Uterus (tissue), 4 donors: ENCODE data around the gene PDZD4. TPM values are rescaled to one million over a fixed set of nuclear protein-coding genes. Genes with fewer than 3 reads are reported as not detected.

ENCODE experiments used
- DNase-seq, 2 donors: peaks; one replicate each; pipeline ENCODE4 v3.0.0-alpha.2; 2019 to 2020
- H3K27ac ChIP-seq, 2 donors: fragments of 200-600 bp; sonication (generic); 1 replicate in 1 of 2; 2 replicates in 1 of 2; pipeline ENCODE4 v1.5.1; 2016 to 2018
- H3K27me3 ChIP-seq, 2 donors: fragments of 200-600 bp; sonication (generic); one replicate each; pipeline ENCODE4 v1.5.1; 2018 to 2019; ENCODE audit warnings: control low read depth in 1 of 2
- H3K36me3 ChIP-seq, 2 donors: fragments of 200-600 bp; sonication (generic); one replicate each; pipeline ENCODE4 v1.5.1; 2019; ENCODE audit warnings: control low read depth in 1 of 2
- H3K4me1 ChIP-seq, 2 donors: fragments of 200-600 bp; sonication (generic); one replicate each; pipeline ENCODE4 v1.5.1; 2018 to 2019; ENCODE audit warnings: control low read depth in 1 of 2
- H3K4me3 ChIP-seq, 2 donors: fragments of 200-600 bp; sonication (generic); 1 replicate in 1 of 2; 2 replicates in 1 of 2; pipeline ENCODE4 v1.5.1; 2018 to 2019; ENCODE audit warnings: mild to moderate bottlenecking in 1 of 2
- H3K9me3 ChIP-seq, 2 donors: fragments of 200-600 bp; sonication (generic); one replicate each; pipeline ENCODE4 v1.5.1; 2019; ENCODE audit warnings: control low read depth in 1 of 2
- POLR2A ChIP-seq, 2 donors: fragments of 450-650 bp; IDR thresholded peaks; one replicate each; pipeline ENCODE4 v1.6.1; 2016; ENCODE audit warnings: antibody characterized with exemption in 2 of 2, mild to moderate bottlenecking in 1 of 2, moderate library complexity in 1 of 2
- intact Hi-C: fragments of 100-400 bp; cut with DNase I; formaldehyde crosslinking; loops from one replicate; pipeline ENCODE4 v1.15.1; 2023; ENCODE audit warnings: low total_unique reads
- total RNA-seq, 4 donors: library from RNA; depleted of rRNA in 3 of 4; stranded (reverse); fragments of >200 nt in 3 of 4; gene quantifications; one replicate each; pipeline versions ENCODE4 v1.1.0 to v1.2.4, GENCODE V29; 2014 to 2023
- TF ChIP-seq, protein P1 (sequence below), 4 experiments: fragments of 200-600 bp in 2 of 4; fragments of 450-650 bp in 2 of 4; sonication (generic) in 2 of 4; IDR thresholded peaks; one replicate each; pipeline ENCODE4 v1.5.1; 2016 to 2019; ENCODE audit warnings: antibody characterized with exemption in 4 of 4, mild to moderate bottlenecking in 2 of 4, moderate library complexity in 1 of 4
- donor health status: DM: yes; HTN: yes; CAD: no.

Gene PDZD4
- total RNA-seq, 4 donors from 2014 or later = 2.6 to 21.3 (median 16.8) TPM

DNA sequence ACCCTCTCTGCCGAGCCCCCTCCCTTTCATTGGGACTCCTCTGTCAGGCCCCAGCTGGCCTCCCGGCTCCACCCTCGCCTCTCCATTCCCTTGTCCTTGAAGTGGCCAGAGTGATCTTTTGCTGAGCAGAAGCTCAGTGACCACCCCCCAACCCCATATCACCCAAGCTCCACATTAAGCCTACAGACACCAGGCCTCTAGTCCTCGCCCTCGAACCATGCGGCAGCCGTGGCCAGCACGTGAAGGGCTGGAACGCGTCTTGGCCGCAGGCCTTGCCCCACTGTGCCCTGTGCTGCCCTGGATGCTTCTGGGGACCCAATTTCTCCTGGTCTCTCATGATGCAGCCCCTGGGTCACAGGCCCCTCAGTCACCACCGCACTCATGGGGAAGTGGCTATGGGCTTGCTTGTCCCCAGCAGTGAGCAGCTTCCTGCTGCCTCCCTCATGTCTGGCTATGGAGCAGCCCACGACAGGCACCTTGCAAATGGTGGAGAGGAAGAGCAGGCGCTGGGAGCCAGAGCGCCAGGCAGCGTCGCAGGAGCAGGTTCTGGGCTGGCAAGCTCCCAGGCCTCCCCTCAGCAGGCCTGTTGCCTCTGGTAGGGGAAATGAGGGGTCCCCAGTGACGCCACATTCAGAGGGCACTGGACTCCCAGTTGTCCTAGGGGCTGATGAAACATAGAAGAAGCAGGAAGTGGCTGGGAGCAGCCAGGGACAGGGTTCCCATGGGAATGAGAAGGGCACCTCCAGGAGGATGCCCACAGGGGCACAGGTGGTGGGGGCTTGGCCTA lies 50.3 kb downstream of the PDZD4 start:
- no peaks in the 10 kb centered on the region for H3K36me3 ChIP-seq
- intact Hi-C loops = no loop called here
- DNase-seq = no peak
- no peak overlapping the region for H3K4me3 ChIP-seq
- H3K27me3 ChIP-seq = no peaks in the 10 kb centered on the region
- H3K9me3 ChIP-seq = no peaks in the 10 kb centered on the region
- peaks cover 0 to 3% of the 10 kb centered on the region in 2 donors for H3K4me1 ChIP-seq
- no peak for TF ChIP-seq POLR2A (IDR thresholded peaks at IDR 0.05)
- H3K27ac ChIP-seq = peak overlapping the region; percentile 33 to 69

DNA sequence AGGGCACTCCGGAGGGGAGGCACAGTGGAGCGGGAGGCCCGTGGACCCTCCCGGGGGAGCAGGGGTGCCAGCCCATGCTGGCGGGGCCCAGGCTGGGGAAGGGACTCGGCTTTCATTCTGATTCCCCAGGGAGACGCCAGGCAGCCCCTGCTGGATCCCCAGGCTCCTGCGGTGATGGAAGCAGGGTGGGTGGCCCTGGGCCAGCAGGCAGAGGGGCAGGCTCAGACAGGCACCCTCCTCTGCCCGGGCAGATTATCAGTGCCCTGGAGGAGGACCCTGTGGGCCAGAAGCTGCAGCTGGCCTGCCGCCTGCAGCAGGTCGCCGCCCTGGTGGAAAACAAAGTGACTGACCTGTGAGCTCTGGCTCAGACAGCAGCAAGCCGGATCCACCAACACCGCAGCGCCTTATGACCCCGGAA lies 51.7 kb downstream of the PDZD4 start:
- Histone ChIP-seq H3K27ac (no peak overlapping the region), H3K9me3 (no peaks in the 10 kb centered on the region), H3K27me3 (no peaks in the 10 kb centered on the region), H3K36me3 (no peaks in the 10 kb centered on the region), H3K4me1 (peaks cover 0 to 3% of the 10 kb centered on the region in 2 donors), H3K4me3 (no peak overlapping the region)
- TF ChIP-seq, protein P1, sequence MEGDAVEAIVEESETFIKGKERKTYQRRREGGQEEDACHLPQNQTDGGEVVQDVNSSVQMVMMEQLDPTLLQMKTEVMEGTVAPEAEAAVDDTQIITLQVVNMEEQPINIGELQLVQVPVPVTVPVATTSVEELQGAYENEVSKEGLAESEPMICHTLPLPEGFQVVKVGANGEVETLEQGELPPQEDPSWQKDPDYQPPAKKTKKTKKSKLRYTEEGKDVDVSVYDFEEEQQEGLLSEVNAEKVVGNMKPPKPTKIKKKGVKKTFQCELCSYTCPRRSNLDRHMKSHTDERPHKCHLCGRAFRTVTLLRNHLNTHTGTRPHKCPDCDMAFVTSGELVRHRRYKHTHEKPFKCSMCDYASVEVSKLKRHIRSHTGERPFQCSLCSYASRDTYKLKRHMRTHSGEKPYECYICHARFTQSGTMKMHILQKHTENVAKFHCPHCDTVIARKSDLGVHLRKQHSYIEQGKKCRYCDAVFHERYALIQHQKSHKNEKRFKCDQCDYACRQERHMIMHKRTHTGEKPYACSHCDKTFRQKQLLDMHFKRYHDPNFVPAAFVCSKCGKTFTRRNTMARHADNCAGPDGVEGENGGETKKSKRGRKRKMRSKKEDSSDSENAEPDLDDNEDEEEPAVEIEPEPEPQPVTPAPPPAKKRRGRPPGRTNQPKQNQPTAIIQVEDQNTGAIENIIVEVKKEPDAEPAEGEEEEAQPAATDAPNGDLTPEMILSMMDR (IDR thresholded peaks at IDR 0.05) = no peak
- no peak for TF ChIP-seq POLR2A (IDR thresholded peaks at IDR 0.05)
- DNase-seq = no peak
- intact Hi-C loops = no loop called here

GRCh38 chrX:153778181-153778580 lies 52.2 kb downstream of the PDZD4 start:
- no peaks in the 10 kb centered on the region for H3K9me3 ChIP-seq
- intact Hi-C loops = no loop called here
- DNase-seq = no peak
- H3K36me3 ChIP-seq = no peaks in the 10 kb centered on the region
- H3K4me3 ChIP-seq = no peak overlapping the region
- no peak overlapping the region for H3K27ac ChIP-seq
- peaks cover 0 to 3% of the 10 kb centered on the region in 2 donors for H3K4me1 ChIP-seq
- TF ChIP-seq POLR2A (IDR thresholded peaks at IDR 0.05) = no peak
- TF ChIP-seq, protein P1 (IDR thresholded peaks at IDR 0.05) = no peak
- no peaks in the 10 kb centered on the region for H3K27me3 ChIP-seq

DNA sequence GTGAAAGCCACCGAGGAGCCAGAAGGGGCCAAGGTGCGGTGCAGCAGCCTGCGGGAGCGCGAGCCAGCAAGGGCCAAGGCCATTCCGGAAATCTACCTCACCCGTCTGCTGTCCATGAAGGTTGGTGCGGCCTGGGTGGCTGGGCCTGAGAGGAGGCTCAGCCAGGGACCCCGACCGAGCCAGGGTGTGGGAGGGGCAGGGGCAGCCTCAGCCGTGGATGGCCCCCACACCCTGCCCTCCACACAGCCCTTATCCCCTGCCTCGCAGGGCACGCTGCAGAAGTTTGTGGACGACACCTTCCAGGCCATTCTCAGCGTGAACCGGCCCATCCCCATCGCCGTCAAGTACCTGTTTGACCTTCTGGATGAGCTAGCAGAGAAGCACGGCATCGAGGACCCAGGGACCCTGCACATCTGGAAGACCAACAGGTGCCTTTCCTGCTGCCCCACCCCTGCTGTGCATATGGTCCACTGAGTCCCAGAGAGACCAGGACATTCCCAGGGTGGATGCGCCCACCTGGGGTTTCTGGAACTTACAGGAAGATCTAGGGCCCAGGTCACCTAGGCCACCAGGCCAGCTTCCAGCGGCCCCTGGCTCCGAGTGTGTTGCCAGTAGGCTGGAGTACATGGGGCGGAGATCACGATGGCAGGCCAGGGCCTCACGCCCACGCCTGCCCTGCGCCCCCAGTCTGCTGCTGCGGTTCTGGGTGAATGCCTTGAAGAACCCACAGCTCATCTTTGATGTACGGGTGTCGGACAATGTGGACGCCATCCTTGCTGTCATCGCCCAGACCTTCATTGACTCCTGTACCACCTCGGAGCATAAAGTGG lies 52.9 kb downstream of the PDZD4 start:
- DNase-seq = no peak
- intact Hi-C loops = no loop called here
- Histone ChIP-seq H3K4me1 (peaks cover 0 to 3% of the 10 kb centered on the region in 2 donors), H3K9me3 (no peaks in the 10 kb centered on the region), H3K27ac (no peak overlapping the region), H3K36me3 (no peaks in the 10 kb centered on the region), H3K27me3 (no peaks in the 10 kb centered on the region), H3K4me3 (no peak overlapping the region)
- TF ChIP-seq, protein P1 (IDR thresholded peaks at IDR 0.05) = no peak
- no peak for TF ChIP-seq POLR2A (IDR thresholded peaks at IDR 0.05)

GRCh38 chrX:153776611-153777045 lies 53.7 kb downstream of the PDZD4 start:
- H3K27ac ChIP-seq = no peak overlapping the region
- TF ChIP-seq, protein P1 (IDR thresholded peaks at IDR 0.05) = no peak
- TF ChIP-seq POLR2A (IDR thresholded peaks at IDR 0.05) = no peak
- DNase-seq = no peak
- peaks cover 0 to 3% of the 10 kb centered on the region in 2 donors for H3K4me1 ChIP-seq
- intact Hi-C loops = no loop called here
- H3K4me3 ChIP-seq = no peak overlapping the region
- H3K9me3 ChIP-seq = no peaks in the 10 kb centered on the region
- no peaks in the 10 kb centered on the region for H3K36me3 ChIP-seq
- no peaks in the 10 kb centered on the region for H3K27me3 ChIP-seq
